PFSK-1 (cell line): ENCODE data around the gene MMP11.

Source experiments
- POLR2AphosphoS5 ChIP-seq: IDR thresholded peaks from 2 replicates; pipeline ENCODE4 v1.6.1; 2012; ENCODE audit warnings: low read depth, mild to moderate bottlenecking, control low read depth, low read length, moderate library complexity
- SIN3A ChIP-seq: IDR thresholded peaks from 2 replicates; pipeline ENCODE4 v1.6.1; 2012; ENCODE audit warnings: mild to moderate bottlenecking, low read length, moderate library complexity, borderline replicate concordance; ENCODE audit not compliant: insufficient read depth
- TAF1 ChIP-seq: IDR thresholded peaks from 2 replicates; pipeline ENCODE4 v1.6.1; 2012; ENCODE audit warnings: low read length, control low read depth, borderline replicate concordance; ENCODE audit not compliant: insufficient read depth

DNA sequence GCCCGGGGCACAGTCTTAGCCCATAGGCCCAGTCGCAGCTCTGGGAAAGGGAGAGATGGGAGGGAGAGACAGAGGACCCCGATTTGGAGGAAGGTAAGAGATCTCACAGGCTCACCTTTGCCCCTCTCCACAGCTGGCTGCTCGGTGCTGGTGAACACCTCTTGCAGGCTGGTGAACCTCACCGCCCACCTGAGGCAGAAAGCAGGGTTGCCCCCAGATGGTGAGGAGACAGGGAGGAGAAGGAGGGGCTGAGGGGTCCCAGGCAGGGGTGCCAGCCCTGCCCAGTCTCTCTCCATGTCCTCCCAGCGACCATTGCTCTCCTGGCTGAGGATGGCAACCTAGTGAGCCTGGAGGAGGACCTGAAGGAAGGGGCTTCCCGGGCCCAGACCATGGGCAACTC is 8.7 kb upstream of the MMP11 start:
- TF ChIP-seq POLR2AphosphoS5: no peak
- TF ChIP-seq TAF1: no peak
- TF ChIP-seq SIN3A: no peak
